Chondrocyte (in vitro differentiated cells): Measurements from ENCODE around the gene ARPC1B. TPM values are rescaled to one million over a fixed set of nuclear protein-coding genes. Genes with fewer than 3 reads are reported as not detected.
"Not testable (repeated sequence)": the region's sequence is repeated elsewhere in the genome, so short reads cannot be mapped to it uniquely, and the experiment has no call there.

Experiments used
- DNase-seq: peaks from one replicate; pipeline ENCODE4 v3.0.0; 2021; ENCODE audit warnings: mixed read lengths, low spot score
- H3K27ac Mint-ChIP-seq: one replicate; pipeline ENCODE4 v1.8.0; 2021; ENCODE audit warnings: mild to moderate bottlenecking, moderate library complexity, mixed read lengths; ENCODE audit not compliant: unreplicated experiment
- H3K27me3 Mint-ChIP-seq: 2 replicates; pipeline ENCODE4 v1.8.0; 2021; ENCODE audit warnings: low read depth, mixed read lengths
- H3K36me3 Mint-ChIP-seq: 2 replicates; pipeline ENCODE4 v1.8.0; 2021; ENCODE audit warnings: low read depth, mixed read lengths
- H3K4me1 Mint-ChIP-seq: 2 replicates; pipeline ENCODE4 v1.8.0; 2021; ENCODE audit warnings: low read depth, mild to moderate bottlenecking, mixed read lengths
- H3K4me3 Mint-ChIP-seq: one replicate; pipeline ENCODE4 v1.8.0; 2021; ENCODE audit warnings: mild to moderate bottlenecking, moderate library complexity, mixed read lengths; ENCODE audit not compliant: unreplicated experiment
- H3K9me3 Mint-ChIP-seq: 2 replicates; pipeline ENCODE4 v1.8.0; 2021; ENCODE audit warnings: low read depth, mixed read lengths
- CTCF ChIP-seq: fragments of 200-600 bp; sonication (generic); IDR thresholded peaks from 2 replicates; pipeline ENCODE4 v1.5.0; 2021; ENCODE audit warnings: antibody characterized with exemption, mild to moderate bottlenecking, moderate library complexity
- total RNA-seq: library from RNA; stranded (reverse); gene quantifications from 3 replicates; pipeline ENCODE4 v1.2.1, GENCODE V29; 2021

The ARPC1B gene
- total RNA-seq, 1 donor from 2014 or later = 130 TPM

- no peak for TF ChIP-seq CTCF
- peak; percentile 0 for DNase-seq
- H3K36me3 Mint-ChIP-seq = peaks cover 32% of the 10 kb centered on the region
- H3K4me3 Mint-ChIP-seq = no peak overlapping the region
- no peaks in the 10 kb centered on the region for H3K9me3 Mint-ChIP-seq
- no peaks in the 10 kb centered on the region for H3K4me1 Mint-ChIP-seq
- no peak overlapping the region for H3K27ac Mint-ChIP-seq
- H3K27me3 Mint-ChIP-seq = no peaks in the 10 kb centered on the region
These were observed 19.4 kb upstream of the ARPC1B start for GRCh38 chr7:99355098-99355497.

- Mint-ChIP-seq H3K36me3 (peaks cover 27% of the 10 kb centered on the region), H3K4me1 (peaks cover 5% of the 10 kb centered on the region), H3K27me3 (no peaks in the 10 kb centered on the region), H3K27ac (peak overlapping the region; percentile 58), H3K9me3 (no peaks in the 10 kb centered on the region), H3K4me3 (no peak overlapping the region)
- DNase-seq = peak; percentile 63
- no peak for TF ChIP-seq CTCF
These were observed 16.6 kb upstream of the ARPC1B start for GRCh38 chr7:99357701-99358490.

- H3K9me3 Mint-ChIP-seq, H3K27me3 Mint-ChIP-seq, H3K4me1 Mint-ChIP-seq, H3K27ac Mint-ChIP-seq, H3K4me3 Mint-ChIP-seq: not testable (repeated sequence)
- peaks cover 30% of the 10 kb centered on the region for H3K36me3 Mint-ChIP-seq
- peak; percentile 34 for DNase-seq
These were observed 16.0 kb upstream of the ARPC1B start for GRCh38 chr7:99358521-99358920.

- TF ChIP-seq CTCF = no peak
- Mint-ChIP-seq H3K36me3 (peaks cover 30% of the 10 kb centered on the region), H3K27ac (no peak overlapping the region), H3K27me3 (no peaks in the 10 kb centered on the region), H3K9me3 (no peaks in the 10 kb centered on the region), H3K4me3 (no peak overlapping the region), H3K4me1 (peaks cover 8% of the 10 kb centered on the region)
- peak; percentile 59 for DNase-seq
These were observed 14.9 kb upstream of the ARPC1B start for GRCh38 chr7:99359465-99360154.

GRCh38 chr7:99362801-99363200 is 11.7 kb upstream of the ARPC1B start:
- no peak for DNase-seq
- no peak overlapping the region for H3K4me3 Mint-ChIP-seq
- peak overlapping the region; percentile 3 for H3K27ac Mint-ChIP-seq
- H3K4me1 Mint-ChIP-seq = peaks cover 8% of the 10 kb centered on the region
- no peak for TF ChIP-seq CTCF
- H3K27me3 Mint-ChIP-seq = no peaks in the 10 kb centered on the region
- peaks cover 36% of the 10 kb centered on the region for H3K36me3 Mint-ChIP-seq
- H3K9me3 Mint-ChIP-seq = no peaks in the 10 kb centered on the region
